A549 (cell line): ENCODE data around the gene ADARB2.
"Not testable (repeated sequence)": the region's sequence is repeated elsewhere in the genome, so short reads cannot be mapped to it uniquely, and the experiment has no call there.

Experiments
- BCL3 ChIP-seq: fragments of >200 bp; sonication (Bioruptor Twin); formaldehyde crosslinking; IDR thresholded peaks from 3 replicates; pipeline ENCODE4 v1.6.1; 2016
- CTCF ChIP-seq: fragments of >200 bp; sonication (Bioruptor Twin); formaldehyde crosslinking; IDR thresholded peaks from 3 replicates; pipeline ENCODE4 v1.5.1; 2016
- NR3C1 ChIP-seq: fragments of >200 bp; sonication (Bioruptor Twin); formaldehyde crosslinking; IDR thresholded peaks from 3 replicates; pipeline ENCODE4 v1.6.1; 2017
- POLR2A ChIP-seq: IDR thresholded peaks from 2 replicates; pipeline ENCODE4 v1.6.1; 2012; ENCODE audit warnings: mild to moderate bottlenecking, low read length
- RFX5 ChIP-seq: fragments of 450-650 bp; IDR thresholded peaks from 2 replicates; pipeline ENCODE4 v1.7.1; 2014; ENCODE audit warnings: antibody characterized with exemption, mild to moderate bottlenecking, moderate library complexity
- RNF2 ChIP-seq: fragments of 200-600 bp; sonication (generic); IDR thresholded peaks from 2 replicates; pipeline ENCODE4 v1.6.1; 2016; ENCODE audit warnings: low read depth, mild to moderate bottlenecking, antibody characterized with exemption, moderate library complexity, borderline replicate concordance
- SREBF2 ChIP-seq: fragments of 450-650 bp; IDR thresholded peaks from 2 replicates; pipeline ENCODE4 v1.6.1; 2014; ENCODE audit warnings: mild to moderate bottlenecking, moderate library complexity
- TF ChIP-seq, protein P1 (sequence below): fragments of 200-600 bp; sonication (generic); IDR thresholded peaks from 2 replicates; pipeline ENCODE4 v1.6.1; 2016; ENCODE audit warnings: antibody characterized with exemption, mild to moderate bottlenecking, moderate library complexity

DNA sequence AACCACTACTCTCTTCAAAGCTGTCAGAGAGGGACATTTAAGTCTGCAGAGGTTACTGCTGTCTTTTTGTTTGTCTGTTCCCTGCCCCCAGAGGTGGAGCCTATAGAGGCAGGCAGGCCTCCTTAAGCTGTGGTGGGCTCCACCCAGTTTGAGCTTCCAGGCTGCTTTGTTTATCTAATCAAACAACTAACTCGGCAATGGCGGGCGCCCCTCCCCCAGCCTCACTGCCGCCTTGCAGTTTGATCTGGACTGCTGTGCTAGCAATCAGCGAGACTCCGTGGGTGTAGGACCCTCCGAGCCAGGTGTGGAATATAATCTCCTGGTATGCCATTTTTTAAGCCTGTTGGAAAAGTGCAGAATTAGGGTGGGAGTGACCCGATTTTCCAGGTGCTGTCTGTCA is 510.4 kb downstream of the ADARB2 start:
- not testable (repeated sequence) for TF ChIP-seq CTCF, RFX5, POLR2A, SREBF2, NR3C1, BCL3, RNF2
- TF ChIP-seq, protein P1, sequence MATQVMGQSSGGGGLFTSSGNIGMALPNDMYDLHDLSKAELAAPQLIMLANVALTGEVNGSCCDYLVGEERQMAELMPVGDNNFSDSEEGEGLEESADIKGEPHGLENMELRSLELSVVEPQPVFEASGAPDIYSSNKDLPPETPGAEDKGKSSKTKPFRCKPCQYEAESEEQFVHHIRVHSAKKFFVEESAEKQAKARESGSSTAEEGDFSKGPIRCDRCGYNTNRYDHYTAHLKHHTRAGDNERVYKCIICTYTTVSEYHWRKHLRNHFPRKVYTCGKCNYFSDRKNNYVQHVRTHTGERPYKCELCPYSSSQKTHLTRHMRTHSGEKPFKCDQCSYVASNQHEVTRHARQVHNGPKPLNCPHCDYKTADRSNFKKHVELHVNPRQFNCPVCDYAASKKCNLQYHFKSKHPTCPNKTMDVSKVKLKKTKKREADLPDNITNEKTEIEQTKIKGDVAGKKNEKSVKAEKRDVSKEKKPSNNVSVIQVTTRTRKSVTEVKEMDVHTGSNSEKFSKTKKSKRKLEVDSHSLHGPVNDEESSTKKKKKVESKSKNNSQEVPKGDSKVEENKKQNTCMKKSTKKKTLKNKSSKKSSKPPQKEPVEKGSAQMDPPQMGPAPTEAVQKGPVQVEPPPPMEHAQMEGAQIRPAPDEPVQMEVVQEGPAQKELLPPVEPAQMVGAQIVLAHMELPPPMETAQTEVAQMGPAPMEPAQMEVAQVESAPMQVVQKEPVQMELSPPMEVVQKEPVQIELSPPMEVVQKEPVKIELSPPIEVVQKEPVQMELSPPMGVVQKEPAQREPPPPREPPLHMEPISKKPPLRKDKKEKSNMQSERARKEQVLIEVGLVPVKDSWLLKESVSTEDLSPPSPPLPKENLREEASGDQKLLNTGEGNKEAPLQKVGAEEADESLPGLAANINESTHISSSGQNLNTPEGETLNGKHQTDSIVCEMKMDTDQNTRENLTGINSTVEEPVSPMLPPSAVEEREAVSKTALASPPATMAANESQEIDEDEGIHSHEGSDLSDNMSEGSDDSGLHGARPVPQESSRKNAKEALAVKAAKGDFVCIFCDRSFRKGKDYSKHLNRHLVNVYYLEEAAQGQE, result not testable (repeated sequence)
